ENCODE data around the gene SLC2A6. TPM values are rescaled to one million over a fixed set of nuclear protein-coding genes. Genes with fewer than 3 reads are reported as not detected.

SLC2A6 gene
- total RNA-seq, 3 donors from 2014 or later: 2.6 to 5.3 (median 2.8) TPM

DNA sequence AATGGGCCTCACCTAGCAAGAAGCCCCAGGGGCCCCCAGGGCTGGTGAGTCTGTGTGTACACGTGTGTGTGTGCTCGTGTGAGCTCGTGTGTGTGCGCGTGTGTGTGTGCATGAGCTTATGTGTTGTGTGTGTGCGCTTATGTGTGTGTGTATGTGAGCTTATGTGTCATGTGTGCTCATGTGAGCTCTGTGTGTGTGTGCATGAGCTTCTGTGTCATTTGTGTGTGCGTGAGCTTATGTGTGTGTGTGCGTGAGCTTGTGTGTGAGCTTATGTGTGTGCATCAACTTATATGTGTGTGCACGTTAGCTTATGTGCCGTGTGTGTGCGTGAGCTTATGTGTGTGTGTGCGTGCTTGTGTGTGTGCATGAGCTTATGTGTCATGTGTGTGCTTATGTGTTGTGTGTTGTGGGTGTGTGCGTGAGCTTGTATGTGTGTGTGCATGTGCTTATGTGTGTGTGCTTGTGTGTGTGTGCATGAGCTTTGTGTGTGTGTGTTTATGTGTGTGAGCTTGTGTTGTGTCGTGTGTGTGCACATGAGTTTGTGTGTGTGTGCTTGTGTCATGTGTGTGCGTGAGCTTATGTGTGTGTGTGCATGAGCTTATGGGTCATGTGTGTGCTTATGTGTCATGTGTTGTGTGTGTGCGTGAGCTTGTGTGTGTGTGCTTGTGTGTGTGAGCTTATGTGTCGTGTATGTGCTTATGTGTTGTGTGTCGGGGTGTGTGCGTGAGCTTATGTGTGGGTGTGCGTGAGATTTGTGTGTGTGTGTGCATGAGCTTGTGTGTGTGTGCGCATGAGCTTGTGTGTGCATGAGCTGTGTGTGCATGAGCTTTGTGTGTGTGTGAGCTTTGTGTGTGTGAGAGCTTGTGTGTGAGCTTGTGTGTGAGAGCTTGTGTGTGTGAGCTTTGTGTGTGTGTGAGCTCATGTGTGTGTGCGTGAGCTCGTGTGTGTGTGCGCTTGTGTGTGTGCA lies 16.7 kb upstream of the SLC2A6 start:
- ATAC-seq (no peak), DNase-seq (peak in 1 of 3 donors; percentile 2)
- TF ChIP-seq, protein P1, sequence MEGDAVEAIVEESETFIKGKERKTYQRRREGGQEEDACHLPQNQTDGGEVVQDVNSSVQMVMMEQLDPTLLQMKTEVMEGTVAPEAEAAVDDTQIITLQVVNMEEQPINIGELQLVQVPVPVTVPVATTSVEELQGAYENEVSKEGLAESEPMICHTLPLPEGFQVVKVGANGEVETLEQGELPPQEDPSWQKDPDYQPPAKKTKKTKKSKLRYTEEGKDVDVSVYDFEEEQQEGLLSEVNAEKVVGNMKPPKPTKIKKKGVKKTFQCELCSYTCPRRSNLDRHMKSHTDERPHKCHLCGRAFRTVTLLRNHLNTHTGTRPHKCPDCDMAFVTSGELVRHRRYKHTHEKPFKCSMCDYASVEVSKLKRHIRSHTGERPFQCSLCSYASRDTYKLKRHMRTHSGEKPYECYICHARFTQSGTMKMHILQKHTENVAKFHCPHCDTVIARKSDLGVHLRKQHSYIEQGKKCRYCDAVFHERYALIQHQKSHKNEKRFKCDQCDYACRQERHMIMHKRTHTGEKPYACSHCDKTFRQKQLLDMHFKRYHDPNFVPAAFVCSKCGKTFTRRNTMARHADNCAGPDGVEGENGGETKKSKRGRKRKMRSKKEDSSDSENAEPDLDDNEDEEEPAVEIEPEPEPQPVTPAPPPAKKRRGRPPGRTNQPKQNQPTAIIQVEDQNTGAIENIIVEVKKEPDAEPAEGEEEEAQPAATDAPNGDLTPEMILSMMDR (IDR thresholded peaks at IDR 0.05): no peak
- H3K36me3 ChIP-seq (ENCODE audit: low read depth): no peaks in the 10 kb centered on the region
- H3K4me1 ChIP-seq (ENCODE audit: low read depth): peaks cover 9% of the 10 kb centered on the region
- H3K9me3 ChIP-seq: no peaks in the 10 kb centered on the region
- H3K4me3 ChIP-seq: no peak overlapping the region
- intact Hi-C loops (cut with DNase I, micrococcal nuclease): no loop called here

DNA sequence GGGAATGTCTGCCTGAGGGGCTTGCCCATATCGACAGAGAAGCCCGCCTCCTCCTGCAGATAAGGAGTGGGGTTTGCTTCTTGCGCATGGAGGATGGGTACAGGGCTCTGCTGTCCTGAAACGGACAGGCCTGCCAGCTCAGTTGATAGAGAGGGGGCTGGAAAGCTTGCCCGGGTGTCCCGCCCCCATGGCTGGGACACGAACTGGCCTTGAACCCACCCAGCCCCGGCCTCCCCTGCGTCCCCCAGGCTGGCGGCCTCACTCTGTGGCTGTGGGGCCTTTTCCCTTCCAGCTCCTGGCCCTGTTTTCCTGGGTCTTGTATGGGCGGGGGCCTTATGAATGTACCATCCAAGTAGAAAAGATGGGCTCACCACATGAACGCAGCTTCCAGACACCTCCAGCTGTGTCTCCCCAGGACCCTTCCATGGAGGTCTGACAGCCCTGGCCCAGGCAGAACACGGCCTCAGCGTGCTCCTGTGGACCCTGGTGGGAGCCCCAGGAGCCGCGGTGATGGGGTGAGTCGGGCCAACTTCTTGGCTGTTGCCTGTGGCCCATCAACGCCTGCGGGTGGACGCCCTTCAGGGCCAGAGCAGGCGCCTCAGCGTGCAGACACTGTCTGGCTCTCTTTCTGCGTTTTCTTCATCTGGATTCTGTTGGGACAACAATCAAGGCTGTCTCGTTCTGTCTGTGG lies 15.9 kb upstream of the SLC2A6 start:
- intact Hi-C loops (cut with DNase I, micrococcal nuclease): no loop called here
- TF ChIP-seq, protein P1 (IDR thresholded peaks at IDR 0.05): no peak
- ATAC-seq: no peak
- peak in 1 of 3 donors; percentile 22 for DNase-seq
- no peaks in the 10 kb centered on the region for H3K36me3 ChIP-seq (ENCODE audit: low read depth)
- peaks cover 9% of the 10 kb centered on the region for H3K4me1 ChIP-seq (ENCODE audit: low read depth)
- H3K9me3 ChIP-seq: no peaks in the 10 kb centered on the region
- no peak overlapping the region for H3K4me3 ChIP-seq

DNA sequence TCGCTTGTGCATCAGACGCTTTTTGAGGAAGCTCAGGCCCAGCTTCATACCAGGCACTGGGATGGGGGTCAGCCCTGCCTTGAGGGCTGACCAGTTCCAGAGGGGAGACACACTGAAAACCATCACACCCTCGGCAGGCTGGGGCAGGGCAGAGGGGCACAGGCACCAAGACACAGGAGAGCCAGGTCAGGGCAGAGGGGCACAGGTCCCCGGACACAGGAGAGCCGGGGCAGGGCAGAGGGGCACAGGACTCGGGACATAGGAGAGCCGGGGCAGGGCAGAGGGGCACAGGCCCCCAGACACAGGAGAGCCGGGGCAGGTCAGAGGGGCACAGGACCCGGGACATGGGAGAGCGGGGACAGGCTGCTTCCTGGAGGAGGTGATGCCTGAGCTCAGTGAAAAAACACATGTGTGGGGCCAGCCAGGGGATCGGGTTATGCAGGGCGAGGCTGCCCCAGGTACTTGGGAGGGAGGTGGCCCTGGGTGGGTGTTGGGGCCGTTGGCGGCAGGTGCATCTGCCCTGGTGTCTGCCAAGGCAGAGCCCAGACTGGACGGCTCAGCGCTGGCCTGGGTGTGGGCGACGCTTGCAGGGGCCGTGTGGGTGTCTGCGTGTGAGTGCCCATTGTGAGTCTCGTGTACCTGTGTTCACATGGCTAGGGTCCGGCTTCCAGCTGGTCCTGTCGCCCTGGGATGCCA lies 15.1 kb upstream of the SLC2A6 start:
- peak in 1 of 3 donors; percentile 36 for DNase-seq
- intact Hi-C loops (cut with DNase I, micrococcal nuclease): no loop called here
- H3K4me1 ChIP-seq (ENCODE audit: low read depth): peaks cover 4% of the 10 kb centered on the region
- ATAC-seq: no peak
- no peaks in the 10 kb centered on the region for H3K36me3 ChIP-seq (ENCODE audit: low read depth)
- H3K4me3 ChIP-seq: no peak overlapping the region
- no peaks in the 10 kb centered on the region for H3K9me3 ChIP-seq
- TF ChIP-seq, protein P1 (IDR thresholded peaks at IDR 0.05): no peak

DNA sequence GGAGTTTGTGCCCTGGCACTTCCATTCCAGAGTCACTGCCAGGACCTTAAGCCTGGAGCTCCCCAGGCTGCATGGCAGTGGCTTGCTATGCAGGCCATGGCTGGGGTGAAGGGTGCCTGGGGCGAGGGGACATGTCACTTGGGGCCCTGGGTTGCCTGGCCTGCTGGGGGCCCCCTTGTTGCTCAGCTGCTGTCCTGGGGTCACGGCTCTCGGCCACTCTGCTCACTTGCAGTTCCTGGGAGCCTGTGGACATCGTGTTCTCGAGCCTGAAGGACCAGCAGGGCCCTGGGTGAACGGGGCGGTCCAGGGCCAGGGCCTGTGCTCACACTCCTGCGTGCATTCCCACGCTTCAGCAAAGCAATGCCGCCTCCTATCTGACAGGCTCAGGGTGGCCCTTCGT lies 14.5 kb upstream of the SLC2A6 start:
- ATAC-seq (no peak), DNase-seq (peak in 2 of 3 donors; percentile 21 to 30)
- H3K4me3 ChIP-seq: no peak overlapping the region
- TF ChIP-seq, protein P1 (IDR thresholded peaks at IDR 0.05): no peak
- H3K36me3 ChIP-seq (ENCODE audit: low read depth): no peaks in the 10 kb centered on the region
- intact Hi-C loops (cut with DNase I, micrococcal nuclease): no loop called here
- H3K4me1 ChIP-seq (ENCODE audit: low read depth): no peaks in the 10 kb centered on the region
- no peaks in the 10 kb centered on the region for H3K9me3 ChIP-seq

Data from mucosa of descending colon (tissue), 3 donors.